Measurements from ENCODE around the gene ANKRD44. TPM values are rescaled to one million over a fixed set of nuclear protein-coding genes. Genes with fewer than 3 reads are reported as not detected.

ANKRD44 gene
- total and polyA plus RNA-seq, 2 of the 8 experiments (the other 6 are each of a cell fraction or from before 2014, with no cell fraction given) = 1.2 to 1.3 TPM

GRCh38 chr2:197028633-197029032 is 281.9 kb downstream of the ANKRD44 start:
- TF ChIP-seq EP300 (IDR thresholded peaks at IDR 0.05; ENCODE audit: borderline replicate concordance in 1 of 2, low read depth in 2 of 2, low read length in 2 of 2) = no peak
- no peak for TF ChIP-seq SP1 (IDR thresholded peaks at IDR 0.05; ENCODE audit: low read depth, low read length)
- no peak for TF ChIP-seq RAD21 (IDR thresholded peaks at IDR 0.05 in 1 of 2, conservative IDR thresholded peaks at IDR 0.05 in 1 of 2; ENCODE audit: low read depth in 2 of 2, low read length in 2 of 2)
- TF ChIP-seq ASH2L (IDR thresholded peaks at IDR 0.05; ENCODE audit: low read length) = no peak
- no peak for TF ChIP-seq BACH1 (IDR thresholded peaks at IDR 0.05; ENCODE audit: low read length)
- TF ChIP-seq YY1 (IDR thresholded peaks at IDR 0.05; ENCODE audit: low read depth, low read length) = no peak
- no peak for TF ChIP-seq PHF8 (conservative IDR thresholded peaks at IDR 0.05; ENCODE audit: low read depth, low read length)
- no peak for TF ChIP-seq POLR2AphosphoS5 (IDR thresholded peaks at IDR 0.05; ENCODE audit: low read depth, low read length)
- TF ChIP-seq CTCF (IDR thresholded peaks at IDR 0.05; ENCODE audit: control extremely low read depth in 1 of 3, insufficient read depth in 1 of 3, low read depth in 1 of 3, low read length in 3 of 3) = no peak
- no peaks in the 10 kb centered on the region for H3K79me1 ChIP-seq (ENCODE audit: low read depth, low read length)
- H3K4ac ChIP-seq (replicated peaks; ENCODE audit: insufficient read length, low read depth, low read length) = no peak overlapping the region
- no peak overlapping the region for H2BK15ac ChIP-seq (ENCODE audit: low read length)
- no peak for DNase-seq (ENCODE audit: low read depth in 1 of 2, low spot score in 2 of 2)
- H3K56ac ChIP-seq (replicated peaks; ENCODE audit: insufficient read length, low read depth, low read length) = no peak overlapping the region
- ChIA-PET POLR2A (ENCODE audit: partially characterized antibody) (no interaction called here), CTCF (ENCODE audit: partially characterized antibody) (interaction anchor here (0.5 to 5.4 kb wide), 7 partner anchors 17 to 322 kb away, joined by 3 to 41 read pairs (median 3); no protein-coding TSS in a partner anchor)
- no peak overlapping the region for H2BK12ac ChIP-seq (ENCODE audit: low read depth, low read length)
- H3K36me3 ChIP-seq (ENCODE audit: control insufficient read depth in 2 of 4, insufficient read depth in 4 of 4, low read length in 3 of 4) = no peaks in the 10 kb centered on the region
- H3K23me2 ChIP-seq (ENCODE audit: low read depth, low read length) = no peaks in the 10 kb centered on the region; the same call in 1 of the 2 replicates
- no peak overlapping the region for H3K14ac ChIP-seq (ENCODE audit: insufficient read length)
- no peak overlapping the region for H4K5ac ChIP-seq (ENCODE audit: insufficient read length, low read depth, low read length)
- H2BK120ac ChIP-seq (replicated peaks; ENCODE audit: low read depth, low read length) = no peak overlapping the region
- H2AFZ ChIP-seq (ENCODE audit: low read length) = no peak overlapping the region
- WGBS, 2 experiments (ENCODE audit: extremely low coverage in 1 of 2, insufficient coverage in 1 of 2, insufficient read length in 1 of 2, insufficient replicate concordance in 2 of 2, low coverage in 1 of 2, low lambda C conversion rate in 2 of 2, missing lambda C conversion rate in 1 of 2) = 74% methylated on average over 2 of the region's 3 CpGs; no CpG with 5 or more reads in 1 of the 2 experiments
- no peak overlapping the region for H3K18ac ChIP-seq (ENCODE audit: extremely low read depth, low read length)
- no peak overlapping the region for H2AK5ac ChIP-seq (ENCODE audit: low read depth, low read length)
- H4K91ac ChIP-seq (replicated peaks; ENCODE audit: insufficient read length, low read length) = no peak overlapping the region
- H3K27ac ChIP-seq (ENCODE audit: low read depth, low read length) = no peak overlapping the region
- no peak overlapping the region for H4K8ac ChIP-seq (ENCODE audit: extremely low read depth, insufficient read depth, low read length)
- H3K4me3 ChIP-seq (ENCODE audit: extremely low read depth in 1 of 4, insufficient read depth in 2 of 4, low read depth in 3 of 4, low read length in 4 of 4) = no peak overlapping the region
- no peaks in the 10 kb centered on the region for H3K79me2 ChIP-seq (ENCODE audit: control insufficient read depth in 1 of 2, insufficient read depth in 2 of 2, low read length in 2 of 2)
- no peak overlapping the region for H2BK20ac ChIP-seq (ENCODE audit: low read length)
- no peaks in the 10 kb centered on the region for H4K20me1 ChIP-seq (replicated peaks in 1 of 2; ENCODE audit: control insufficient read depth in 1 of 2, insufficient read depth in 2 of 2, low read length in 2 of 2)
- H3K9me3 ChIP-seq (ENCODE audit: insufficient read depth in 2 of 2, low read depth in 1 of 2, low read length in 1 of 2) = no peaks in the 10 kb centered on the region
- no peak overlapping the region for H3K9ac ChIP-seq (replicated peaks in 1 of 4; ENCODE audit: extremely low read depth in 1 of 4, low read depth in 3 of 4, low read length in 3 of 4)
- no peaks in the 10 kb centered on the region; a peak in 2 of 7 replicates for H3K4me1 ChIP-seq (replicated peaks in 1 of 4; ENCODE audit: control insufficient read depth in 3 of 4, insufficient read depth in 4 of 4, low read length in 3 of 4)
- no peak overlapping the region for H3K23ac ChIP-seq (ENCODE audit: insufficient read length)
- no peak overlapping the region for H3K4me2 ChIP-seq (ENCODE audit: insufficient read depth in 1 of 2, low read depth in 2 of 2, low read length in 2 of 2)
- no peak overlapping the region for H2BK5ac ChIP-seq (ENCODE audit: low read depth, low read length)
- no peak for FAIRE-seq
- H3K27me3 ChIP-seq (replicated peaks in 1 of 4; ENCODE audit: control insufficient read depth in 3 of 4, extremely low read depth in 1 of 4, insufficient read depth in 3 of 4, low read length in 3 of 4) = no peaks in the 10 kb centered on the region

Measured in H1 (cell line).